Loucy (cell line): ENCODE results near the gene CASP7.

ENCODE experiments used
- EZH2phosphoT487 ChIP-seq: fragments of 200-600 bp; IDR thresholded peaks from 2 replicates; pipeline ENCODE4 v1.6.1; 2018; ENCODE audit warnings: antibody characterized with exemption, mild to moderate bottlenecking, moderate library complexity, borderline replicate concordance
- TF ChIP-seq, protein P1 (sequence below): fragments of 200-600 bp; sonication (generic); conservative IDR thresholded peaks from 2 replicates; pipeline ENCODE4 v1.5.1; 2014; ENCODE audit warnings: mild to moderate bottlenecking, antibody characterized with exemption, low read length

- TF ChIP-seq, protein P1, sequence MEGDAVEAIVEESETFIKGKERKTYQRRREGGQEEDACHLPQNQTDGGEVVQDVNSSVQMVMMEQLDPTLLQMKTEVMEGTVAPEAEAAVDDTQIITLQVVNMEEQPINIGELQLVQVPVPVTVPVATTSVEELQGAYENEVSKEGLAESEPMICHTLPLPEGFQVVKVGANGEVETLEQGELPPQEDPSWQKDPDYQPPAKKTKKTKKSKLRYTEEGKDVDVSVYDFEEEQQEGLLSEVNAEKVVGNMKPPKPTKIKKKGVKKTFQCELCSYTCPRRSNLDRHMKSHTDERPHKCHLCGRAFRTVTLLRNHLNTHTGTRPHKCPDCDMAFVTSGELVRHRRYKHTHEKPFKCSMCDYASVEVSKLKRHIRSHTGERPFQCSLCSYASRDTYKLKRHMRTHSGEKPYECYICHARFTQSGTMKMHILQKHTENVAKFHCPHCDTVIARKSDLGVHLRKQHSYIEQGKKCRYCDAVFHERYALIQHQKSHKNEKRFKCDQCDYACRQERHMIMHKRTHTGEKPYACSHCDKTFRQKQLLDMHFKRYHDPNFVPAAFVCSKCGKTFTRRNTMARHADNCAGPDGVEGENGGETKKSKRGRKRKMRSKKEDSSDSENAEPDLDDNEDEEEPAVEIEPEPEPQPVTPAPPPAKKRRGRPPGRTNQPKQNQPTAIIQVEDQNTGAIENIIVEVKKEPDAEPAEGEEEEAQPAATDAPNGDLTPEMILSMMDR: no peak
- no peak for TF ChIP-seq EZH2phosphoT487
Measured at GRCh38 chr10:113691381-113691780, 11.7 kb downstream of the CASP7 start.
